ENCODE measurements around the gene SF3A1. TPM values are rescaled to one million over a fixed set of nuclear protein-coding genes. Genes with fewer than 3 reads are reported as not detected.

The SF3A1 gene
- total and polyA plus RNA-seq, 11 donors = 11.4 to 142 (median 77.4) TPM

- Histone ChIP-seq H3K27ac (no peak overlapping the region), H3K4me3 (no peak overlapping the region), H3K36me3 (no peaks in the 10 kb centered on the region), H3K9me3 (no peaks in the 10 kb centered on the region), H3K27me3 (no peaks in the 10 kb centered on the region), H3K4me1 (no peaks in the 10 kb centered on the region)
- 93 to 95% (median 93%) methylated on average over 16 to 18 of the region's 18 CpGs for WGBS, 4 donors
- ATAC-seq (no peak), DNase-seq (no peak)
- intact Hi-C loops (cut with DNase I) = no loop called here
- TF ChIP-seq CTCF (IDR thresholded peaks at IDR 0.05) (no peak), POLR2A (IDR thresholded peaks at IDR 0.05) (no peak)
Measured at GRCh38 chr22:30365891-30366290, 9.2 kb upstream of the SF3A1 start.

GRCh38 chr22:30362651-30363281 lies 6.1 kb upstream of the SF3A1 start:
- H3K27ac ChIP-seq = no peak overlapping the region
- no peaks in the 10 kb centered on the region for H3K9me3 ChIP-seq
- H3K27me3 ChIP-seq = no peaks in the 10 kb centered on the region
- WGBS, 4 donors = 78 to 81% (median 79%) methylated on average over 6 to 7 of the region's 7 CpGs
- ATAC-seq (peak in 1 of 4 donors; percentile 9), DNase-seq (no peak)
- TF ChIP-seq CTCF (IDR thresholded peaks at IDR 0.05) (no peak), POLR2A (IDR thresholded peaks at IDR 0.05) (no peak)
- no peaks in the 10 kb centered on the region for H3K36me3 ChIP-seq
- H3K4me3 ChIP-seq = no peak overlapping the region
- peaks cover 0 to under 1% (median 0%) of the 10 kb centered on the region in 12 donors for H3K4me1 ChIP-seq
- intact Hi-C loops (cut with DNase I) = no loop called here

GRCh38 chr22:30361916-30362650 lies 5.4 kb upstream of the SF3A1 start:
- Histone ChIP-seq H3K4me1 (peaks cover 0 to 8% (median 4%) of the 10 kb centered on the region in 12 donors), H3K27ac (no peak overlapping the region), H3K27me3 (no peaks in the 10 kb centered on the region), H3K4me3 (no peak overlapping the region), H3K36me3 (no peaks in the 10 kb centered on the region), H3K9me3 (no peaks in the 10 kb centered on the region)
- intact Hi-C loops (cut with DNase I) = no loop called here
- DNase-seq (no peak), ATAC-seq (no peak)
- TF ChIP-seq CTCF (IDR thresholded peaks at IDR 0.05) = no peak
- no peak for TF ChIP-seq POLR2A (IDR thresholded peaks at IDR 0.05)
- 79 to 87% (median 81%) methylated on average over 9 to 10 of the region's 10 CpGs for WGBS, 4 donors

- H3K36me3 ChIP-seq = peaks cover 0 to 5% (median 0%) of the 10 kb centered on the region in 9 donors
- H3K4me3 ChIP-seq = no peak overlapping the region
- H3K27ac ChIP-seq = no peak overlapping the region
- H3K27me3 ChIP-seq = no peaks in the 10 kb centered on the region
- 92 to 93% (median 93%) methylated on average over 6 of the region's 6 CpGs for WGBS, 4 donors
- no peak for ATAC-seq
- intact Hi-C loops (cut with DNase I) = no loop called here
- H3K9me3 ChIP-seq = no peaks in the 10 kb centered on the region
- TF ChIP-seq CTCF (IDR thresholded peaks at IDR 0.05) (no peak), POLR2A (IDR thresholded peaks at IDR 0.05) (no peak)
- H3K4me1 ChIP-seq = peaks cover 6 to 35% (median 25%) of the 10 kb centered on the region in 12 donors
- DNase-seq = no peak
Measured at GRCh38 chr22:30358541-30358940, 1.8 kb upstream of the SF3A1 start.

Measured in heart left ventricle (tissue), 16 donors.